ENCODE data around the gene TMEM132D.

GRCh38 chr12:129025055-129025454, 878.8 kb downstream of the TMEM132D start:
- no peak for TF ChIP-seq CTCF (IDR thresholded peaks at IDR 0.05)
- TF ChIP-seq POLR2A (IDR thresholded peaks at IDR 0.05): no peak

All from body of pancreas (tissue), 4 donors.